Adipose tissue (tissue), 3 donors: ENCODE measurements around the gene KRT12. TPM values are rescaled to one million over a fixed set of nuclear protein-coding genes. Genes with fewer than 3 reads are reported as not detected.

Experiments used
- H3K27ac ChIP-seq: one replicate; pipeline ENCODE4 v1.5.1; 2013; ENCODE audit warnings: low read depth, low read length
- WGBS, 3 donors: extraction: QIAGEN DNeasy Blood & Tissue Kit; methylation state at CpG; one replicate each; pipeline ENCODE4 v1.1.7; 2013; 5-methylcytosine and 5-hydroxymethylcytosine counted together
- polyA plus RNA-seq, 3 donors: library from polyadenylated mRNA; stranded (reverse); fragments of 200-250 nt; gene quantifications; one replicate each; pipeline ENCODE4 v1.2.3, GENCODE V29; 2013
- donor health status: healthy with polysubstance abuse.
- donor health status: Bipolar disorder and iron deficiency.
- donor health status: healthy.

KRT12 gene
- not detected for polyA plus RNA-seq

DNA sequence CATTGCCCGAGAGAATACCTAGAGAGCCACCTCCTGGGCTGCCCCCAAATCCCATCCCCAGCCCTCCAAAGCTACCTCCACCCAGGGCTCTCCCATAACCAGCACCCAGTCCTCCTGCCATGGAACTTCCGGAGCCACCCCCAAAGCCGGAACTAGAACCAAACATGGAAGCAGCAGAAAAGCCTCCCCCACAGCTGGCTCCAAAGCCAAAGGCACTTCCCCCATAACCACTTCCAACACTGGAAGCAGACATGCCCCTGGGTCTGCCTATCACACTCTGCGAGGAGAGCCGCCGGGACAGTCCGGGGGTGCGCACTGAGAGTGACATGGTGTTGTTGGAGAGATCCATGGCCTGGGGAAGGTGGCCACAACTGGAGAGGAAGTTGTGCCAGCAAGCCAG, at the start of gene KRT12:
TSS of gene KRT12 (minus strand) at position 386 of the 400 bp plus-strand sequence. CDS start at position 349, 37 bp downstream.
- 84 to 92% (median 88%) methylated on average over 8 of the region's 8 CpGs for WGBS, 3 donors
- H3K27ac ChIP-seq, result no peak within 1 kb of the TSS

- H3K27ac ChIP-seq, result no peak overlapping the region
- WGBS, 3 donors, result 41 to 52% (median 43%) methylated on average over 1 of the region's 1 CpG
These were observed 49.3 kb upstream of the KRT12 start for GRCh38 chr17:40916366-40916765.

DNA sequence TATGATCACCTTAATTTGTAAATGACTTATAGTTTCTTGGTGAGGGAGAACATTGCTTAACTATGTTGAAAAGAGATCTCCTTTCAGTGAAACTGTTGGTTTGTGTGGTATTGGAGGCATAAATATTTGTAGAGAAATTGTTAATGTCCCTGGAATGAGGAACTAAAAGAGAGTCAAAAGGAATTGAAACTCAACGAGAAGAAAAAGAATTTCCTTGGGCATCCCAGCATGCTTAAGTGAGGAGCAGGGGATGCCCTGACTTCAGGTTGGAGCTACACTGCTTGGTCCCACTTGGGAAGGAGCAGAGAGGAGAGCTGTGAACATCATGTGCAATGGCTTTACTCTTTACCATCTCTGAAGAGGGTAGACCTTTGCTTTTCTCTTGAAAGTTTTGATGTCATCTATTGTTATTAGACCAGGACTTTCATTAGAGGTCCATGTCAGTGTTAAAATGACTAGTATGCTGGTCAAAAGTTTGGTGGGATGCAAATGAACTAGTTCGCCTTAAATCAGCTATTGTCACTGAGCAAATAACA, 48.8 kb upstream of the KRT12 start:
- 59 to 67% (median 60%) methylated on average over 2 of the region's 2 CpGs for WGBS, 3 donors
- H3K27ac ChIP-seq, result no peak overlapping the region

DNA sequence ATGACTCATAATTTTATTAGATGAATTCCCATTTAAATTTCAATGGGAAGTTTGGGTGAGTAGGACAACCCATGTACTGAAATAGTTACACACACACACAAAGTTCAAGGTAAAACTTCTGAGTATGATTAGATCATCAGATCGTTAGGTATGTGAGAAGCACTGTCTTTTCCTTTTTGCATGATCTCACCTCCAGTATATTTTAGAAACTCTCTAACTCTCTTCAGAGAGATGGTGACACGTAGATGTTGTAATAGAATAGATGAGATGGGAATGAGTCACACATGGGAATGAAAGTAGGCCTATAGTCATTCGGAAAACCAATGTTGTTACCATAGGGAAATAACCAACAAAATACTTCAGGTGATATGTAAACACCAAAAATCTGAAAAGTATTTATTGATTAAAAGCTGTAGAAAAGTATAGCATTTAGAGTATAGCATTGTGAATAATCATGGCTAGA, 48.2 kb upstream of the KRT12 start:
- H3K27ac ChIP-seq, result no peak overlapping the region
- 60 to 69% (median 64%) methylated on average over 3 of the region's 3 CpGs for WGBS, 3 donors

- no peak overlapping the region for H3K27ac ChIP-seq
- WGBS, 3 donors, result 64 to 92% (median 78%) methylated on average over 3 of the region's 3 CpGs
These were observed 47.2 kb upstream of the KRT12 start for GRCh38 chr17:40914075-40914855.

- no peak overlapping the region for H3K27ac ChIP-seq
- WGBS, 3 donors, result 78 to 89% (median 85%) methylated on average over 13 of the region's 13 CpGs
These were observed 45.6 kb upstream of the KRT12 start for GRCh38 chr17:40912486-40913210.

DNA sequence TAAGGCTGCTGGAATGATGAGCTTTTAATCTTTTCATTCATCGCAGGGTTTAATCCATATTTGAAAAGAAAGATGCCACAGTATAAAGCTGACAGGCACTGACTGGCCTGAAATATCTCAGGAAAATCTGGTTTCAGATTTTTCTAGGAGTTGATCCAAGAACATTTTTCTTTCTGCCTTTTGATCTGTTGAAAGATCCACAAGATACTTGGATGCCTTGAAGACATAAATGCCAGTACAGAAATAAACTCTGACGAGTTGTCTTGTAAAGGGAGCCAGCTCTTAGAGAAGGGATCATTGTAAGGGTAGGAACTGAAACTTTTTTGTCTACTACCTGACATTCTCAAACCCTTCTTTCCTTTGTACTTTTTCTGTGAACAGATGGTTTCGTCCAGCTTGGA, 43.4 kb upstream of the KRT12 start:
- H3K27ac ChIP-seq, result no peak overlapping the region
- WGBS, 3 donors, result 65 to 70% (median 69%) methylated on average over 3 of the region's 3 CpGs

GRCh38 chr17:40909755-40910154, 42.7 kb upstream of the KRT12 start:
- no peak overlapping the region for H3K27ac ChIP-seq

DNA sequence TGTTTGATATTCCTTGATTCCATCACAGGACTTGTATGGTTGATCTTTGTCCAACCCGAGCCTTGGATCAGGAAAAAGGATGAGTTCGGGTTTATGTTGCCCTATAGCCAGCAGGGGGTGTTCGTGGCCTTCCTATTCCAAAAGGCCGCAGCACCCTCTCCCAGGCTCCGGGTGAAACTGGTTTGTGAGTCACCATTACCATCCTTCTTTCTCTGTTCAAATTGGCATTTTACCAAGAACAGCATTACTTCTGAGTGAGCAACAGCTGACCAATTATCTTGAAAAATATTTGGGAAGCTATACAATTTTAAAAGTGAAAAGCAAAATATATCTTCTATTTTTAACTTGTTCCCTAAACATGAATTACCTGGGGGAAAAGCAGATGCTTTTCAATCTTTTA, 42.3 kb upstream of the KRT12 start:
- 0% methylated on average over 5 of the region's 5 CpGs for WGBS, 3 donors
- no peak overlapping the region for H3K27ac ChIP-seq

More at GRCh38 chr17:40909755-40910154, 42.7 kb upstream of the KRT12 start:
- WGBS, 3 donors, result 41 to 49% (median 46%) methylated on average over 4 of the region's 4 CpGs

DNA sequence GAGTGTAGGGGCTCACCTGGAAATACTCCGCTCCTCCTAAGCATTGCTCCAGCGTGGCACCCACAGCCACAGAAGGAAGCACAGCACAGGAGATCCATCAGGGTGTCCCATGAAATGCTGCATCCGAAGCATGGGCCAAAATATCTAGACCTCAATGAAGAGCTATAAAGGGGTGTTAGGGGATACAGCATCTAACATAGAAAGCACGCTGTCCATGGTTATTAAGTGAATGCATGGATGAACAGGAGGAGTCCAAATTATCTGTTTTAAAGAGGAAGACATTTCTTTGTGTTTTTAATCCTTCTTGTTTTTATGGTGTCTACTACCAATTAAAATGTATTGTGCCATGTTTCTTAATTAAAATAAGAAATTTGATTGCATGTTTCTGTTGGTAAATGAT, 39.6 kb upstream of the KRT12 start:
- WGBS, 3 donors, result 73 to 93% (median 90%) methylated on average over 4 of the region's 4 CpGs
- H3K27ac ChIP-seq, result no peak overlapping the region

DNA sequence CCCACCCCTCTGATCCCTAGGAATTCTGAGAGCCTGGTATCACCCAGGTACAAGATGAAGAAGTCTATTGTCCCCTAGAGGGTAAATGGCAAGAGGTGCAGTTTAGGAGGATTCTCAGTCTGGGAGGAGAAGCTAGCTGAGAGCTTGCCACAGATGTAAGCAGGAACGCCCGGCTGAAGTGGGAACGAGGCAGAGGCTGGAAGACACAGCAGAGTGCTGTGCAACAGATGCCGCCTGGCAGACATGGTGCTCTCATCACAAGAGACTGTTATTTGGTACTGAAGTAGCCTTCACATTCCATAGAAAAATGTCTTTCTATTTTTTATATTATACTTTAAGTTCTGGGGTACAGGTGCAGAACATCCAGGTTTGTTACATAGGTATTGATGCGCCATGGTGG, 38.3 kb upstream of the KRT12 start:
- H3K27ac ChIP-seq, result no peak overlapping the region
- 81 to 94% (median 92%) methylated on average over 5 of the region's 5 CpGs for WGBS, 3 donors

DNA sequence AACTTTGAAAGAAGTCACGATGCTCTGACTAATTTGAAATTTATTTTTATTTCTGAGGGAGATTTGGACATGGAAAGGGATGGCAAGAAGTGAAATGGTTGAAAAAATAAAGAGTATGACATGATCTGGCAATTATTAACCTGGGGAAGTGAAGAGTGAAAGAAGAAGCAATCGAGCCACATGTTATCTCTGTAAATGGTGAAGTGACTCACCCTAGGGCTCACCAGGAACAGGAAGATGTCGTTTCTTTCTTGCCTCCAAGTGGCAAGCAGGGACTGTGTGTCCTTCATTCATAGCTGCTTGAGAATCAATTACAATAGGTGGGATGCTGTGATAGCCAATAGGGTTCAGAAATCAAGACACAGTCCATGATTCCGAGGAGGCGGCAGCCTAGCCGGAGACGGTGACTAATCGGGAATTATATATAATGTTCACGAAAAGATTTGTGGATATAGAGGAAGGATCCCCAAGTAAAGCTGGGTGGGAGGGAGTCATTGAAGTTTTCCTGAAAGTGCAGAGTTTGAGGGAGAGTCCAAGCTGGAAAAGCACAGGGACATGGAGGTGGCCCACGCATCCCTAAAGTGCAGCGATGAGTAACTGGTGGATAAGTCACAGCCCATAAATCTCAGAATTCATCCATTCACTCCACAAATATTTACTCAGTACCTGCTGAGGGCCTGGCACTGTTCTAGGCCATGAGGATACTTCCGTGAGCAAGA, 36.3 kb upstream of the KRT12 start:
- WGBS, 3 donors, result 62 to 75% (median 74%) methylated on average over 12 of the region's 12 CpGs
- no peak overlapping the region for H3K27ac ChIP-seq

DNA sequence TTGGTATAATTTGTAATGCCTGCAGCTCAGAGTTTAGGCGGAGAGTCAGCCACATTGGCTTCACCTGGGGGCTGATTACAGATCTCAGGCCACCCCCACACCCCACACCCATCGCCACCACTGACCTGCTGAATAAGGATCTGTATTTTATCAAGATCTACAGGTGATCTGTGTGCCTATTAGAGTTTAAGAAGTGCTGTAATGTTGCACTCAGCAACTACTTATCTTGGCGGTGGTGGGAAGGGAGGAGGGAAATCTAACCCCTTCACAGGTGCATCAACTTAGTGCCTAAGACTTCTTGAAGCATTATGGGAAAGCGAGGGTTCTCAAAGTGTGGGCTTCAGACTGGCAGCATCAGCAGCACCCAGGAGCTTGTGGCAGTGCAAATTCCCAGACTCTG, 35.5 kb upstream of the KRT12 start:
- no peak overlapping the region for H3K27ac ChIP-seq
- WGBS, 3 donors, result 70 to 92% (median 89%) methylated on average over 4 of the region's 4 CpGs

- WGBS, 3 donors, result 38 to 94% (median 88%) methylated on average over 1 of the region's 1 CpG
These were observed 35.0 kb upstream of the KRT12 start for GRCh38 chr17:40901981-40902474.

DNA sequence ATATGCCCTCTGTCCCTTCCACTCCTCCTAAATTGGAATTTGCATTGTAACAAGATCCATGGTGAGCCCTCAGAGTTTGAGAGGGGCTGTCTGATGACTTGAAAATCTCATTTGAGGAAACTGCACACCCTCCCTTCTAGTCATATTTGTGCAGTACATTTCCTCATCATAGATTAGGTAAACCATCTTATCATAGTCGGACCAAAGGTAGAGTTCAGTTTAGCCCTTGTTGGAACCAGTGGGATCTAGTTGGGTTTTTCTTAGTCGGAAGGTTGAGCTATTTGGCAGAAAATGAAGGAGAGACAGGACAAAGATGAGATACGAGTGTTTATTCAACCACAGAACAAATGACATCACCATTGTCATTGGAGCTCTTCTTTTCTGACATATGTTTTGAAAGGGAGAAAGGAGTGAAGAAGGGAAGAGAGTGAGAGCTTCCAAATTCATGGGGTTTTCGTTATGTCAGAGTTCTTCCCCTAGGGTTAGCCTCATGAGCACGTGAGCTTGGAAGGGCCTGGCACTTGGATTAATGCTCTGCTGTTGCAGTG, 33.9 kb upstream of the KRT12 start:
- no peak overlapping the region for H3K27ac ChIP-seq
- 60 to 83% (median 77%) methylated on average over 5 of the region's 5 CpGs for WGBS, 3 donors

More at GRCh38 chr17:40901981-40902474, 35.0 kb upstream of the KRT12 start:
- no peak overlapping the region for H3K27ac ChIP-seq

- WGBS, 3 donors, result 67 to 92% (median 90%) methylated on average over 4 of the region's 4 CpGs
These were observed 30.0 kb upstream of the KRT12 start for GRCh38 chr17:40896916-40897455.

DNA sequence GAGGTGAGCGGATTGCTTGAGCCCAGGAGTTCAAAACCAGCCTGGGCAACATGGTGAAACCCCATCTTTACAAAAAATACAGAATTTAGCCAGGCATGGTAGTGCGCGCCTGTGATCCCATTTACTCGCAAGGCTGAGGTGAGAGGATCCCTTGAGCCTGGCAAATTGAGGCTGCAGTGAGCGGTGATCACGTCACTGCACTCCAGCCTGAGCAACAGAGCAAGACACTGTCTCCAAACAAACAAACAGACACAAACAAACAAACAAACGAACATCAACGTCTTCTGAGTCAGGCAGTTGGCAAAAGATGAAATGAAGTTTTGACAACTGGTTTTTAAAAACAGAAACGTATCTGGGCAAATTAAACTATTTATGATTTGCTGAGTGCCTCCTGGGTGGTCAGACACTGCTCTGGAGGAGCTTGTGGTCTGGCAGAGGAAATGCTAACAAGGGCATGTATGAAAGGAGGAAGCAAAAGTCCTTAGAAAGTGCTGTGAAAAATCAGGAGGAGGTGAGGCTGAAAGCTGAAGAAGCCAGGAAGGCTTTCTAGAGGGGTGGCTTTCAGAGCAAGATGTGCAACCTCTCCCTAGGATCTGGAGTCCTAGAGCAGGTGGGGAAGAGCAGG, 28.2 kb upstream of the KRT12 start:
- no peak overlapping the region for H3K27ac ChIP-seq
- WGBS, 3 donors, result 65 to 70% (median 69%) methylated on average over 9 of the region's 9 CpGs

More at GRCh38 chr17:40896916-40897455, 30.0 kb upstream of the KRT12 start:
- H3K27ac ChIP-seq, result no peak overlapping the region
